ENCODE data around the gene KICS2.

Gene KICS2

DNA sequence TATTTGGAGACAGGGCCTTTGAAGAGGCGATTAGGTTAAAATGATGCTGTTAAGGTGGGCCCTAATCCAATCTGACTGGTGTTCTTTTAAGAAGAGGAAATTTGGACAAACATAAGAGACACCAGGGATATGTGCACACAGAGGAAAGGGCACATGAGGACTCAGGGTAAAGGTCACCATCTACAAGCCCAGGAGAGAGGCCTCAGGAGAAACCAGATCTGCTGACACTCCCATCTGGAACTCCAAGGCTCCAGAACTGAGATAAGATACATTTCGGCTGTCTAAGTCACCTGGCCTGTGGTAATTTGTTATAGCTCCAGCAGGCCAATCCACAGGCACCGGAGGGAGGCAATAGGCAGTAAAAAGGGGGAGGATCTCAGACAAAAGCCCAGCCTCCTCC lies 48.6 kb downstream of the KICS2 start:
- no peak for DNase-seq (ENCODE audit: low read depth)

Data from iris pigment epithelial cell (primary cell).